GM12892 (cell line): ENCODE data around the gene CDC42BPB.

ENCODE experiments used
- DNase-seq: peaks from one replicate; pipeline ENCODE4 v3.0.0; 2011; ENCODE audit not compliant: insufficient read length
- FAIRE-seq: peaks from 2 replicates; lab custom pipeline; 2011; peaks lifted over from hg19 to GRCh38; lab: Jason Lieb, UNC
- POLR2A ChIP-seq: IDR thresholded peaks from 2 replicates; pipeline ENCODE4 v1.6.1; 2011; ENCODE audit warnings: low read depth, low read length, control low read depth
- POLR2AphosphoS5 ChIP-seq: IDR thresholded peaks from 2 replicates; pipeline ENCODE4 v1.6.1; 2011; ENCODE audit warnings: low read depth, low read length, control low read depth
- TAF1 ChIP-seq: IDR thresholded peaks from 2 replicates; pipeline ENCODE4 v1.6.1; 2011; ENCODE audit warnings: low read depth, mild to moderate bottlenecking, control low read depth, low read length, borderline replicate concordance

CDC42BPB gene

DNA sequence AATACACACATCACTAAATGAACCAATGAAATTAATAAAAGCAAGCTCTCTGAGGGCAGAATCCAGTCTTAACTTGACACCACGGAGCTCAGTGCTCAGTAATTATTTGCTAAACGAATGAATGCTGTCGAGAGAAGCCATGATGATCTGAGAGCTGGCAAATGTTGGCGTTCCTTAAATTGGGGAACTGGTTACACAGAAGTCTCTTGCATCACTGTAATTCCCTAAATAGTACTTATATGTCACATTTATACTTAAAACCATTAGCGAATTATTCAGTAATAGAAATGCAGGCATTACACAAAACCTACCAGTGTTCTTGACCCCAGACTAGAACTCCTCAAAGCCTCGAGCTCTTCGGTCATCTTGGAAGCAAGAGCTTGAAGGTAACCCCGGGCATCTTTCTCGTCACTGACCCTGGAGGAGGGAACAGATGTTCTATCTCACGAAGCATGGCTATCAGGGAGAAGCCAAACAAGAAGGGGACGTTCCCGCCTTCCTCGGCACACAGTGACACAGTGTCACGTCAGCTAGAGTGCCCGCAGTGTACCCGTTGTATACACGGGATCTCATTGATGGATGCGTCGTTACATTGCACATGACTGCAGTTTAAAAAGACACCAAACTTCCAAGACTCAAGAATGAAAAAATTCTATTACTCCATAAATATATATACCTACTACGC, 91.2 kb downstream of the CDC42BPB start:
- DNase-seq (no peak), FAIRE-seq (no peak)
- TF ChIP-seq POLR2A (no peak), POLR2AphosphoS5 (no peak), TAF1 (no peak)

DNA sequence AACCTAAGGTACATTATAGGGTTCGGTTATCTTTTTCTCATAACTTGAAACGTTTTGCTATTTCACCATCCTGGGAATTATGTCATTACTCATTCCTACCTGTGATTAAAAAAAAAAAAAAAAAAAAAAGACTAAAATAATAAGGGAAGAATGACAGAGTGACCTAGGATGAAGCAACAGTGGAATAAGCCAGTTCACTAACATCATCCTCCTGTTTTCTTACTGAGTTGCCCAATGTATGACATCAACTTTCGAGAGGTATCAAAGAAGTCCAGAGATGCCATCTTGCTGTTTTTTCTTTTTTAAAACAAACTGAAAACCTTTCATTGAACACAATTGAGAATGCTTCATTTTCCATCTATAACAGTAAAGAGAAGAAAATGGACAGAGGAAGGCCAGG, 92.1 kb downstream of the CDC42BPB start:
- FAIRE-seq (no peak), DNase-seq (no peak)
- TF ChIP-seq TAF1 (no peak), POLR2A (no peak), POLR2AphosphoS5 (no peak)

DNA sequence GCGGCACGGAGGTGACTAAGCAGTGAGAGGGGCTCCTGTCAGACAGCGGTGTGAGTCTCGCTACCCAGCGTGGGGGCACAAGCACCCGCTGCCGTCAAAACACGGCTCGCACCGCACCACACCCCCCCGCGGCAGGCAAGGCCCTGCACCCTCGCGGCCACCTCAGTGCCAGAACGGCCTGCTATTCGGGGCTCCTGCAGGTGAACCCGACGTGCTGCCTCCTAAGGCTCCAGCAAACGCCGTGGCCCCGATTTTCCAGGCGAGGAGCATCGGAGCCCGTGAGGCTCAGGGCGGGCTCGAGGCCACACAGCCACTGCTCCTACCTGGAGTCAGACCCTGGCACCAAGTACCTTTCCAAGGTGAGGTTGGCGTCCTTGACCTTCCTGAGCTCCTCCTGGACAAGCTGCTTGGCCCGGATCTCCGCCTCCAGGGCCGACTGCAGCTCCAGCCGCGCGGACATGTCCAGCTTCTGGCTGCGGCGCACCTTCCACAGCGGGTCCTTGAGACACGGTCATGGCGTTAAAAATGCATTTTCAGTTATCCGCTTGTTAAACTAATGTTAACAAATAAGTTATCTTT, 93.1 kb downstream of the CDC42BPB start:
- no peak for DNase-seq
- FAIRE-seq = no peak
- TF ChIP-seq POLR2A (no peak), POLR2AphosphoS5 (no peak), TAF1 (no peak)

DNA sequence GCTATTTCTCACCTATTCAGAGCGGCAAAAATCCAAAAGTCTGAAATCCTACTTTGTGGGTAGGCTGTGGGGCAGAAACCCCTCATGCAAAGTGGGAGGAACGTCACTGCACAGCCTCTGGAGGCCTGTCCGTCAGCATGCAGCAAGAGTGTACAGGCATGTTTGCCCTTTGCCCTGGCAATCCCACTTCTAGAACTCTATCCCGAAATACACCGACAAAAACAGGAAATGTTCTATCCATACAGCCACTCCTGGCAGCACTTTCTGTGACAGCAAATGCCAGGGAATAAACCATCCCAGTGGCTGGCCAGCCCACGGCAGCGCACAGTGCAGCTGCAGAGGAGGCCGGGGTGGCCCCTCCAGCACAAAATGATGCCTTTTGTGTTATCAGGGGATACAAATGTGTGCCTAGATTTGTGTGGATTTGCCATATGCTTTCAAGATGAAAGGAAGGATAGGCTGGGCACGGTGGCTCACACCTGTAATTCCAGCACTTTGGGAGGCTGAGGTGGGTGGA, 95.2 kb downstream of the CDC42BPB start:
- FAIRE-seq (no peak), DNase-seq (no peak)
- no peak for TF ChIP-seq POLR2AphosphoS5
- no peak for TF ChIP-seq POLR2A
- TF ChIP-seq TAF1 = no peak

DNA sequence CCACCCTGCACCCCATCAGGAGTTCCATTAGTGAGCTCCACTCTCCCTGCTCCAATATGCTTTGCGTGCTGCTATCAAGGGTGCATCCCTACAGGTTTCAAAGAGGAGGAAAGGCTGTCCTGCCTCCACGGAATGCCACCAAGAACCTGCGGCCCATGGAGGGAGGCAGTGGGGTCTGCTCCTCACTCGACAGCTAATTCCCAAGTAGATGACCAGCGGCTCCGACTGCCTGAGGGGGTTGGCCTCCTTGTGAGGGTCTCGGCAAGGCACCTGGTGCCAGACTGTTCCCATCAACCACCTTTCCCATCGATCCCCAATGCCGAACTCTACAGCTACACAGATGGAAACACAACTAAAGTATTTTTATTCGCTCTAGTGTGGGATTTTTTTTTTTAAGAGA, 98.9 kb downstream of the CDC42BPB start:
- TF ChIP-seq POLR2A = no peak
- no peak for DNase-seq
- no peak for FAIRE-seq

DNA sequence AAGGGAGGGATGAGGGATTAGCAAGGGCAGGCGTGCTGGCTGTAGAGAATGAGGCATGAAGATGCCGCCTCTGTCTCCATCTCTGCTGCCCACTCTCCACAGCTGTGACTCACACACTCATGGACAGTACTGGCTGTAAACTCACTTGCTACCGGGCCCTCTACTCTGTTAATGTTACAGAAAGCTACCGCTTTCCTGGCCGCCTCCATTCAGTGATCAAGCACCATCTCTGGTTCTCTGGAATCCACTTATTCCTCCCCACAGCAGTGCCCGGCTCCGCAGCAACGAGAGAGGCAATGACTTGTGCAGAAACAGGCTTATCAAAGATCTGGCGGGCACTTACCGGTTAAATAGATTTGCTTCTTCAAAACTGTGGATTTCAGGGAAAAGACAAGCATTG, 100.1 kb downstream of the CDC42BPB start:
- DNase-seq (no peak), FAIRE-seq (no peak)
- TF ChIP-seq POLR2A (no peak), TAF1 (no peak), POLR2AphosphoS5 (no peak)

DNA sequence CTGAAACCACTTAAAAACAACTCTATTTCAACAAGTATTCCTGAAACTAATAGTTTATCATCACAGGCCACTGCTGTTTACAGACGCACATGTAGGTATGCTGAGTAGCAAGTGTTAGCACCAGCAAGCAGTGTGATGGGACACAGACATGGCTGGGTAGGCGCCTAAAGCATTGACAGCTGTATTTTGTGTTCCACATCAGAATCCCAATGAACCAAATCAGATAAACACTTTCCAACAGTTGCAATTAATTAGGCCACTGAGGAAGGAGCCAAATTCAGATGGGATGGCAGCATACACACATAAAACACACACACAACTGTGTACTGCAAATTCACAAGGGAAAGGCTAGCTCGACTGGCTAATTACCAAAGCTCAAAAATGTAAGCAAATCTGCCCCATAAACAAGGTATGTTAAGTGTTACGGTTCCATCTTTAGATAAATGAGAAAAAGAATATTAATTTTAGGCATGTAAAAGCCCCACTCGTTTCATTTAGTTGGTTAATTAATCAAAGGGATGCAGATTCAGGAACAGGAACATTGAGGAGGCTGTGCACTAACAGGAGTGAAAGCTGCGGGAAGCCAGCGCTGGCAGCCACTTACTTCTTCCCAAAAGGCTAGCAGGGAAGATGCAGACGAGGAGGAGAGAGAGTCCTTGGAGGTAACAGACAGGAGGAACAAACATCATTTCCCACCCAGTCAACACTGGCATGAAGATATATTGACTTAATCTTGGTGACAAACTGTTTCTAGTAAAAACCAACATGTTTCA, 101.5 kb downstream of the CDC42BPB start:
- FAIRE-seq (no peak), DNase-seq (no peak)
- no peak for TF ChIP-seq POLR2A
- TF ChIP-seq TAF1 = no peak
- no peak for TF ChIP-seq POLR2AphosphoS5

DNA sequence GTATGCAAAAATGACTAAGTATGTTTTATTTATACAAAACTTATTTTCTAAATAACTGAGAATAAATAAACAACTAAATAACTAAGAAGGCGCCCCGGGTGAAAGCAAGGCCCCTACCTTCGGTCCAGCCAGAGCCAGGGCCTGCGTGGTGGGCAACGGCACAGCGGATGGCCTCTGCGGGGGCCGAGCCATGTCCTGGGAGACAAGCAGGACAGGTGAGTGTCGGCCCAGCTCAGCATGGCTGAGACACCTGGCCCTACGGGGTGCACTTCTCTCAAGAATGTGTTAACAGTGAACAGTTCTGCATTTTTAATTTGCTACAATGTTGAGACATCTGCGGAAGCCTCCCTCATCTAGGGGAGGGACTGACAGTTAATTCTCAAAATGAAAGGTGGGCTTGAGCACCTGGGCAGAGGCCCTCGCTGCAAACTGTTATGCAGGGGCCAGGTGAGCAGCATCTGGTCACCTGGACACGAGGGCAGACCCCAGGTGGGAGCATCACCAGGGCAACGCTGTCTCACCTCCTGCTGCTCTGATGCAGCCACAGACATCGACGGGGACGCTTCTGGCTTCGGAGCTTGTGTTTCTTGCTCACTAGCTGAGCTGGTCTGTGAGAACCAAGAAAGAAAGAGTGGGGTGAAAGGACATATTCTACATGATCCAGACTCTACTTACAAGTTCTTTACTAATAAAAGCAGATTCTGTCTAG, 103.1 kb downstream of the CDC42BPB start:
- FAIRE-seq (no peak), DNase-seq (no peak)
- TF ChIP-seq TAF1 = no peak
- TF ChIP-seq POLR2A = no peak
- no peak for TF ChIP-seq POLR2AphosphoS5

DNA sequence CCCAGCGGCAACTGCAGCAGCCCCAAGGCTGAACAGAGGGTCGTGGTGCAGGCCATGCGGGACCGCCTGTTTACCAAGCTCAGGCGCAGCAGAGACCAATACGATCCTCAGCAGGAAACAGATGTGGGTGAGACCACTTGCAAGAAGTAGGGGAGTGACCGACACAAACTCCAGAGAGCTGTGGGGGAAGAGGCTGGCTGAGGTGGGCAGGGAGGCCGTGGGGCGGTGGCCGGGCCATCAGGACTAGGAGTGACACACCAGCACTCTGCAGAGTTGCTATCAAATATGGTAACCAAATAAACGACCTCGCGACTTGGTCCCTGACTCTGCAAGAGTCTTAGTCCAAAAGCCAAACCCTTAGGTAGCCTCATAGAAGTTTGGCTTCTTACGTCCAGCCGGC, 104.2 kb downstream of the CDC42BPB start:
- no peak for TF ChIP-seq POLR2A
- no peak for TF ChIP-seq TAF1
- no peak for TF ChIP-seq POLR2AphosphoS5
- FAIRE-seq (no peak), DNase-seq (no peak)

DNA sequence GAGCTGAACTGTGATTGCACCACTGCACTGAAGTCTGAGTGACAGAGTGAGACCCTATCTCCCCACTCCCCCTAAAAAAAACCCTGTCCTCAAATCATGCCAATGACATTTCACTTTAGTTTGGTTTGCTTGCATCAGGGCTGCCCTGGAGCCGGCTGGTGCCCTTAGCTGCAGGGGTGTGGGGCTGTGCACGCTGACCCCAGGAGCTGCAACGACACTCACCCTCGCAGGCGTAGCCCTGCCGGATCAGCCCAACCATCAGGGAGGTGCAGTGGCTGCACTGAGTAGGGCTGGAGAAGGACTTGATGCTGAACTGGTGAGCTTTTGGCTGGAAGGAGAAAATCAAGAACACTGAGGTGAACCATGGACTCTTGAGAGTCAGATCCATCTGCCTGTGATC, 105.1 kb downstream of the CDC42BPB start:
- no peak for TF ChIP-seq TAF1
- no peak for TF ChIP-seq POLR2AphosphoS5
- TF ChIP-seq POLR2A = no peak
- DNase-seq (no peak), FAIRE-seq (no peak)

DNA sequence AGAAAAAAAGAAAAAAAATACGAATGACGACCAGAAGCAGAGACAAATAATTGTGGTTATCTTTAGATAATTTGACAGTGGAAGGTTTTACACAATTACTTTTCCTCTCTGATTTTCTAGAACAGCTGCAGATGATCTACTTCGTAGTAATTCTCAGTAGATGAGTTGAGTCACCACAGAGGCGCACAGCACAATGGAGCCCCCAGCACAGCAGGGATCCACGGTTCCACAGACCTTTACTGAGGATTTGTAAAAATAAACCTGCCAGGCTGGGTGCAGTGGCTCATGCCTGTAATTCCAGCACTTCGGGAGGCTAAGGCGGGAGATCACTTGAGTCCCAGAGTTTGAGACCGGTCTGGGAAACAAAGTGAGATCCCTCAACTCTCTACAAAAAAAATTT, 105.5 kb downstream of the CDC42BPB start:
- no peak for FAIRE-seq

DNA sequence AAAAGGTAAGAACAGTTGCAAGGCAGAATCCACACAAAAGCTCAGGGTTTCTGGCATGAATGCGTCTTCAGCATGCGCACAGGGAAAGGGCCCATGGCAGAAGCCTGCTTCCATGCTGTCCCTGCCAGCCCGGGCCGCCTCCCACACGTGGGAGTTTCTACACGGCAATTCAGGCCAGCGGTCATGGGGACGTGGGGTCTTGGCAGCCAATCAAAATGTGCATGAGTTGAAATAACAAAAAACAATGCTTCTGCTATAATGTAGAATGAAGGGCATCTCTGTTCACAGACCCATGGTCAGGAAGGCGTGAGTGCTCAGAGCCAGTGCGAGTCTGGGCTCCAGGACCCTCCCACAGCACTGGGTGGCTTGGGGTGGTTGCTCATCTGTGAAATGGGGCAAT, 106.3 kb downstream of the CDC42BPB start:
- FAIRE-seq = no peak
- TF ChIP-seq TAF1 (no peak), POLR2A (no peak), POLR2AphosphoS5 (no peak)
- DNase-seq = no peak

More for the DNA sequence above, 105.5 kb downstream of the CDC42BPB start:
- no peak for TF ChIP-seq TAF1
- TF ChIP-seq POLR2AphosphoS5 = no peak
- no peak for TF ChIP-seq POLR2A
- DNase-seq = no peak
